Measurements from ENCODE around the gene NQO1.
"Not testable (repeated sequence)": the region's sequence is repeated elsewhere in the genome, so short reads cannot be mapped to it uniquely, and the experiment has no call there.

NQO1 gene

DNA sequence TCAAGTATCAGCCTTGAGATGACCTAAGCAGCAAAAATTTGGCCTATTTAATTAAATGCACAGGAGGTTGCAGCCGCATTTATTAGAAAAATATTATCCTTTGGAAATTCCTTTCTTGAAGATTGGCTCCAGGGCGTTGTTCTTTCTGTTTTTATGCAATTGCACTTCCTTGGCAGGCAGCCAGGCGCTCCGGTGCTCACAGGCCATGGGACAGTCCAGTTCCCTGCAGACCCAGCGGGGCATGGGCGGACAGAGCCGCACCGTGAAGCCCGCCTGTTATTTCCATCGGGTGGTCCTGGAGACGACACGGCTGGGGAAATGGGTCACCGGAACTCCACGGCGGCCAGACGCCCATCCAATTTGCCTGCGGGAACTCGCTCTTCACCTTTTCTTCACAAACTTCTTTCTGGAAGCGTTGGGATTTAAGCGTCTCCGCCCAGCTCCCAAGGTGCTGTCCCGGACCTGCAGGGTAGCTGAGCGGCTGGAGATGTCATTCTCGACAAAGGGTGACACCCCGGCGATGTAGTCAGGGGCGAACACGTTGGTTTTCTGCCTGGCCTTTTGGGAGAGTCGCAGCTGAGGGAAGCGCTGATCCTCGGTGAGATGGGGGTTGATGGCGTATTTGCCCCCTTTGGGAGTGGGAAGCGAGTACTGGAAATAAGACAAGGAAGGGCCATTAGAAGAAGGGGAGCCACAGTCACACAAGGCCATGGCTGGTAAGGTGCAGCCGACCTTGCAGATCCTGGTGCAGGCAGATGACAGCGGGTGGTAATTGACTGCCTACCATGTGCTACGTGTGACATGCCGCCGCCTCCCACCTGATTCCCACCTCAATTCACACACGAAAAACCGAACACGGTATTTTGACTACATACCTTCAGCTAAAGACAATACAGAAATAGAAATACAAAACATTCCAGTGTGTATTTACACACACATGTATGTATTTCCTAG lies 15.9 kb upstream of the NQO1 start:
- DNase-seq: no peak

- DNase-seq: peak; percentile 23
These were observed 15.2 kb upstream of the NQO1 start for GRCh38 chr16:69741519-69741918.

DNA sequence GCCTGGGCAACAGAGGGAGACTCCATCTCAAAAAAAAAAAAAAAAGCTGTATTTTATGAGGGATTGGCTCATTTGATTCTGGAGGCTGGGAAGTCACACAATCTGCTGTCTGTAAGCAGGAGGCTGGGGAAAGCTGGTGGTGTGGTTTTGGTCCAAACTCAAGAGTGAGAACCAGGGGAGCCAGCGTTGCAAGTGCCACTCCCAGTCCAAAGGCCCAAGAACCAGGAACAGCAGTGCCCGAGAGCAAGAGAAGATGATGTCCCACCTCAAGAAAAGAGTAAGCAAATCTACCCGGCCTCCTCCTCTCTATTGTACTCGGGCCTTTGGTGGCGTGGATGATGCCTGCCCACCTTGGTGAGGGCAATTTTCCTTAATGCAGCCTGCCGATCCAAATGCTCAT lies 5.7 kb upstream of the NQO1 start:
- DNase-seq: no peak

DNA sequence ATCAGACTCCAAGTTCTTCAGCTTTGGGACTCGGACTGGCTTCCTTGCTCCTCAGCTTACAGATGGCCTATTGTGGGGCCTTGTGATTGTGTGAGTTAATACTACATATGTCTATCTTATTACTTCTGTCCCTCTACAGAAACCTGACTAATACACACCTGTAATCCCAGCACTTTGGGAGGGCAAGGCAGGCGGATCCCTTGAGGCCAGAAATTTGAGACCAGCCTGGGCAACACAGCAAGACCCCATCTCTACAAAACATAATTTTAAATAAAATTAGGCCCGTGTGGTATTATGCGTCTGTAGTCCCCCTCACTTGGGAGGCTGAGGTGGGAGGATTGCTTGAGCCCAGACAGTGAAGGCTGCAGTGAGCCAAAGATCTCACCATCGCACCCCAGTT lies 4.9 kb upstream of the NQO1 start:
- DNase-seq: not testable (repeated sequence)

GRCh38 chr16:69729030-69729429 lies 2.7 kb upstream of the NQO1 start:
- not testable (repeated sequence) for DNase-seq

DNA sequence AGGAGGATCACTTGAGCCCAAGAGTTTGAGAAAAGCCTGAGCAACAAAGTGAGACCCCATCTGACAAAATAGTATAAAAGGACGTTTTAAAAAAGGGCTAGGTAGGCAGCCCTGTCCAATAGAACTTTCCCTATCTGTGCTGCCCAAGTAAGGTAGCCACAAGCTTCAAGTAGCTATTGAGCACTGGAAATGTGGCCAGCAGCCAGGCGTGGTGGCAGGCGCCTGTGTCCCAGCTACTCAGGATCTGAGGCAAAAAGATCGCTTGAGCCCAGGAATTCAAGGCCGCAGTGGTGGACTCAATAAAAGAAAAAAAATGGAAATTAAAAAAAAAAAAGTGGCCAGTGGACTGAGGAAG lies 1.5 kb upstream of the NQO1 start:
- DNase-seq: no peak

DNA sequence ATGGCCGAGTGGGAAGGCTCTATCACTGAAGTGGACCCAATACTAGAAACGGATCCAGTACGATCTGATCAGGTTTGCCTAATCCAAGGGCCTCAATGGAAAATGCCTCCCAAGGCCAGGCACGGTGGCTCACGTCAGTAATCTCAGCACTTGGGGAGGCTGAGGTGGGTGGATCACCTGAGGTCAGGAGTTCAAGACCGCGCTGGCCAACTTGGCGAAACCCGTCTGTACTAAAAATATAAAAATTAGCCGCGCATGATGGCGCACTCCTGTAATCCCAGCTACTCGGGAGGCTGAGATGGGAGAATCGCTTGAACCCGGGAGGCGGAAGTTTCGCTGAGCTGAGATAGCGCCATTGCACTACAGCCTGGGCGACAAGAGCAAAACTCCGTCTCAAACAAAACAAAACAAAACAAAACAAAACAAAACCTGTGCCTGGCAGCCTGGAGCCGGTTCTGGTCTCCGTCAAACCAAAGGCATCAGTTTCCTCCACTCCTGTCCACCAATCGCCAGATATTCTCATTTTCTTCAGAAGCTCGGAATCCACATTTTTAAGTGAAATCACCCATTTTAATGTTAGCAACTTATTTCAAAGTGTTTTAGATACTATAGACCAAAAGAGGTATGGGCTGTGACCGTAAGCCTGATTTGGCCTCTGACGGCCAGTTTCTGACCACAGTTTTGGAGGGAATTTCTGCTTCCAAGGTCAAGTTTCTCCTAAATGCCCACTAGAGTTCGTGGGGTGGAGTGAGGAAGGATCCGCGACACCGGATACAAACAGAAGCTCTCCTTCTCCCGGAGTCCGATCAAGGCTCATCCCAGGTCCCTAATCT lies 664 bp downstream of the NQO1 start:
- no peak for DNase-seq

DNA sequence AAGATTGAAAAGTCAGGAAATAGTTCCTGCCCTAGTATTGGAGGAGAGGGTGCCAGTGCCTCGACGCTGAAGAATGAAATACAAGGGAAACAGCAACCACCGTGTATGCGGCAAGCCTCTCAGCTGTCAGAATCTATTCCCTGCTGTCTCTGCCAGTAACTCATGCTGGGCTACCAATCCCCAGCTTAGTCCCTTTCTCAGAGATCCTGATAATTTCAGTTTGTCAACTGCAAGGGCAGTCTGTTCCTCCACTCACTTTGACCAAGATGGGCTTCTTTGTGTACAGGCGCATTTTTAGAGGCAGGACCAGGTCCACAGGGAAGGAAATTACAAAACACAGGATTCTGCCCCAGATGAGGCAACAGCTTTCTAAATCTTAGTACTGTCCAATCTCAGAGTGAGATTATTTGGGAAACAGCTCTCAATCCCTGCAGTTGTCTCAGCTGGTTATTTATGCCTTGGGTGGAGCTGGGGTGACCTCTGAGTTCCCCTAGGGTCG lies 1.3 kb downstream of the NQO1 start:
- no peak for DNase-seq

DNA sequence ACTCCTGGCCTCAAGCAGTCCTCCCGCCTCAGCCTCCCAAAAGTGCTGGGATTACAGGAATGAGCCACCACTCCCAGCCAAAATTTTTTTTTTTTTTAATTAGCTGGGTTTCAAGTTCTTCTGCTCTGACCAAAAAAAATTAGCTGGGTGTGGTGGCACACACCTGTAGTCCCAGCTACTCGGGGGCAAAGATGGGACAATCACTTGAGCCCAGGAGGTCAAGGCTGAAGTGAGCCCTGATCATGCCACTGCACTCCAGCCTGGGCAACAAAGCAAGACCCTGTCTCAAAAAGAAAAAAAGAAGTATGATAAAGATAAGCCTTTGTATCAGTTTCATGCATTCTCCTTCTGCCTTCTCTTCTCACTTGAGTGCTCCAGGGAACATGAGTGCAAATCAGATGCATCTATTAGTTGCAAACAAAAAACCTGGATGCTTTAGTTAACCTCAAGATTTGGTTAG lies 1.9 kb downstream of the NQO1 start:
- no peak for DNase-seq

GRCh38 chr16:69721441-69721957 lies 4.9 kb downstream of the NQO1 start:
- no peak for DNase-seq

- DNase-seq: no peak
These were observed 5.4 kb downstream of the NQO1 start for GRCh38 chr16:69720822-69721430.

- no peak for DNase-seq
These were observed 8.1 kb downstream of the NQO1 start for GRCh38 chr16:69718111-69718764.

DNA sequence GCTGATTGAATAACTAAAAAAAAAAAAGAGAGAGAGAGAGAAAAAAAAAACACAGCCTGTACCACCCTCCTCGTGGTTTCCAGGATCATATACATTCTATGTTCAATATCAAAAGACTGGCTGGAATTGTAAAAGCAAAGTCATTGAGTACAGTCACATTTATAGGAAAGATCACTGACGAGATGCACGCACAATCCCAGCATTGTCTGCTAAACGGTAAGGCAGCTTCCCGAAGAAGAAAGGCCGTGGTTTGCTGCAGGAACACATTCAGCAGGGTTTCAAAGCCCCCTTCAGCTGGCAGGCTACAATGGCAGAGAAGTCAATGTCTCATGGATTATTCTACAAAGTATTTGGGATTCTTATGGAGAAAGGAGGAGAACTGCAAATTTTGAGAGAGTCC lies 9.3 kb downstream of the NQO1 start:
- no peak for DNase-seq

DNA sequence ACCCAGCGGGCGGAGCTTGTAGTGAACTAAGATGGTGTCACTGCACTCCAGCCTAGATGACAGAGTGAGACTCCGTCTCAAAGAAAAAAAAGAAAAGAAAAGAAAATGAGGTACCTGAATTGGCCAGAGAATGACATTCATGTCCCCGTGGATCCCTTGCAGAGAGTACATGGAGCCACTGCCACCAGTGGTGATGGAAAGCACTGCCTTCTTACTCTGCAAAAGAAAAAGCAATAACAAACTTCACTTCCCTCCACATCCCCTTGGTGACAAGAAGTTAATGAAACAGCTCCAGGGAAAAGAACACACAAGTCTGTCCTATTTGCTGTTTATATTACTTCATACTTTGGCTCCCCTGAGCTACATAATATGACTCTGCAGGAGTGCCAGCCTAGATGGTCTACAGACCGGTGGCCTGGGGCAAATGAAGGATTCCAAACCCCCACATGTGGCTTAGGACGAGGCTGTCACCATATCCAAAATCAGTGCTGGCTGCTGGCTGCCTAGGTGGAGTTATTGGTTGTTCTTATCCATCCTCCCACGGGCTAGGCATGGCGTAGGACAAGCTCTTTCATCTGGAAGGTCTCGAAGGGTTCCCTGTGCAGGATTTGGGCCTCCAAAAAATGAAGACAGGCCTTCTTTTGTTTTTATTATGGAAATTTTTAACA lies 13.3 kb downstream of the NQO1 start:
- no peak for DNase-seq

GRCh38 chr16:69712277-69712676 lies 14.1 kb downstream of the NQO1 start:
- no peak for DNase-seq

GRCh38 chr16:69711115-69711740 lies 15.1 kb downstream of the NQO1 start:
- DNase-seq: peak; percentile 37

DNA sequence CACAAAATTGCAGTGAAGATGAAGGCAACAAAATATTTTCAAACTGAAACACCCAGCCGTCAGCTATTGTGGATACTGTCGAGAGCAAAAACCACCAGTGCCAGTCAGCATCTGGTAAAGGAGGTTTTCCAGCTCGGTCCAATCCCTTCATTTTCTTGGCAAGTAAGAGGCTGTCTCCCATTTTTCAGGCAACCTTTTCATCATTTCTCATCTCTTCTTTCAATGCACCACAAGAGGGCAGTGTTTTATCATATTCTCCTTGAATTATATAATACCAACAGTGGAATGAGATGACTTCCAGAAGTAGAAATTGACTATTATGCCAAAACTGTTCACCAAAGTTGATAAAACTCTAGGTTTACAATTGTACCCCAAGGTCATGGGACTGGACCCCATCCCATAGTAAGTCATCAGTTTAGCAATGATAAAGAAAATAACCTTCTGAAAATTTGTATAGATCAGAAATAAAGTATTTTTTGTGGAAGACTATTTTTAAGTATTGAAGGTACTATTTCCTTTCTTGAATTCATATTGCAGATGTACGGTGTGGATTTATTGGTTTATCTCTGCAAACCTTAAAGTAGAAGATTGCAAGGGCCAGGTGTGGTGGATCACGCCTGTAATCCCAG lies 16.8 kb downstream of the NQO1 start:
- peak; percentile 62 for DNase-seq

DNA sequence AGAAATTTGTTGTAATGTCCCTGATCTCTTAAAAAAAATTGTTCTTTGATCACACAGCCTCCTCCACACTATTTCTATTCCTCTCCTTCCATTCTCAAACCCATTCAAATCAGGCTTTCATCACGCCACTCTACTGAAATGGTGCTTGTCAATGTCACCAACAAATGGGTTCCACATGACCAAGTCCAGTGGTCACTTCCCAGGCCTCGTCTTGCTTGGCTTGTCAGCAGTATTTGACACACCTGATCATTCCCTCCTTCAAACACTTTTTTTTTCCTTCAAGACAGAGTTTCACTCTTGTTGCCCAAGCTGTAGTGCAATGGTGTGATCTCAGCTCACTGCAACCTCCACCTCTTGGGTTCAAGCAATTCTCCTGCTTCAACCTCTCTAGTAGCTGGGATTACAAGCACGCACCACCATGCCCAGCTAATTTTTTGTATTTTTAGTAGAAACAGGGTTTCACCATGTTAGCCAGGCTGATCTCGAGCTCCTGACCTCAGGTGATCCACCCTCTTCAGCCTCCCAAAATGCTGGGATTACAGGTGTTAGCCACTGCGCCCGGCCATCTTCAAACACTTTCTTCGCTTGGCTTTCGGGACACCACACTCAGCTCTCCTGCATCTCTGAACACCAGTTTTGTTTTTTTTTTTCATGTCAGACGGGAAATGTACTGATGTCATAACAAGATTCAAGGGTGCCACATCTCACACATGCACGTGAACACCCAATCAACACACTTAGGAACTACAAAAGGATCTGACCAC lies 18.3 kb downstream of the NQO1 start:
- DNase-seq: no peak

DNA sequence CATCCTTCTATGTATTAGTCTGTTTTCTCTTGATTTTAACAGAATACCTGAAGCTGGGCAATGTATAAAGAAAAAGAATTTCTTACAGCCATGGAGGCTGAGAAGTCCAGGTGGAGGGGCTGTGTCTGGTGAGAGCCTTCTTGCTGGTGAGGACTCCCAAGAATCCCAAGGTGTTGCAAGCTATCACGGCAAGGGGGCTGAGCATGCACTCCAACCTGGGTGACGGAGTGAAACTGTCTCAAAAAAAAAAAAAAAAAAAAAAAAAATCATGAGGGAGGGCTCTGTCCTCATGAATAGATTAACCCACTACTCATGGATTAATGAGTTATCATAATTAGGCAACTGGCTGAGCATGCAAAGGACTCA lies 19.4 kb downstream of the NQO1 start:
- no peak for DNase-seq
